ENCODE measurements around the gene PCCA.

- TF ChIP-seq, protein P1, sequence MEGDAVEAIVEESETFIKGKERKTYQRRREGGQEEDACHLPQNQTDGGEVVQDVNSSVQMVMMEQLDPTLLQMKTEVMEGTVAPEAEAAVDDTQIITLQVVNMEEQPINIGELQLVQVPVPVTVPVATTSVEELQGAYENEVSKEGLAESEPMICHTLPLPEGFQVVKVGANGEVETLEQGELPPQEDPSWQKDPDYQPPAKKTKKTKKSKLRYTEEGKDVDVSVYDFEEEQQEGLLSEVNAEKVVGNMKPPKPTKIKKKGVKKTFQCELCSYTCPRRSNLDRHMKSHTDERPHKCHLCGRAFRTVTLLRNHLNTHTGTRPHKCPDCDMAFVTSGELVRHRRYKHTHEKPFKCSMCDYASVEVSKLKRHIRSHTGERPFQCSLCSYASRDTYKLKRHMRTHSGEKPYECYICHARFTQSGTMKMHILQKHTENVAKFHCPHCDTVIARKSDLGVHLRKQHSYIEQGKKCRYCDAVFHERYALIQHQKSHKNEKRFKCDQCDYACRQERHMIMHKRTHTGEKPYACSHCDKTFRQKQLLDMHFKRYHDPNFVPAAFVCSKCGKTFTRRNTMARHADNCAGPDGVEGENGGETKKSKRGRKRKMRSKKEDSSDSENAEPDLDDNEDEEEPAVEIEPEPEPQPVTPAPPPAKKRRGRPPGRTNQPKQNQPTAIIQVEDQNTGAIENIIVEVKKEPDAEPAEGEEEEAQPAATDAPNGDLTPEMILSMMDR (IDR thresholded peaks at IDR 0.05): no peak
- TF ChIP-seq NFYB (CRISPR knock-in tag; conservative IDR thresholded peaks at IDR 0.05; ENCODE audit: low read depth) (no peak), PREB (CRISPR knock-in tag; IDR thresholded peaks at IDR 0.05; ENCODE audit: borderline replicate concordance) (no peak), ATF3 (CRISPR knock-in tag; conservative IDR thresholded peaks at IDR 0.05) (no peak), CREB1 (CRISPR knock-in tag; IDR thresholded peaks at IDR 0.05) (no peak), GRHL2 (CRISPR knock-in tag; IDR thresholded peaks at IDR 0.05; ENCODE audit: insufficient replicate concordance, severe bottlenecking) (no peak)
- TF ChIP-seq, protein P2, sequence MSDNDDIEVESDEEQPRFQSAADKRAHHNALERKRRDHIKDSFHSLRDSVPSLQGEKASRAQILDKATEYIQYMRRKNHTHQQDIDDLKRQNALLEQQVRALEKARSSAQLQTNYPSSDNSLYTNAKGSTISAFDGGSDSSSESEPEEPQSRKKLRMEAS (CRISPR knock-in tag; IDR thresholded peaks at IDR 0.05): no peak
These were observed 420.1 kb downstream of the PCCA start for GRCh38 chr13:100508996-100509395.
